Smooth muscle cell (in vitro differentiated cells): ENCODE measurements around the gene MAZ. TPM values are rescaled to one million over a fixed set of nuclear protein-coding genes. Genes with fewer than 3 reads are reported as not detected.
A peak's percentile ranks its signal among the peaks of the same experiment; 100 is the strongest.

Source experiments
- DNase-seq: peaks from one replicate; lab custom pipeline; 2025; ENCODE audit not compliant: unreplicated experiment; lab: John Stamatoyannopoulos, UW
- H2AFZ ChIP-seq: fragments of 200-600 bp; sonication (generic); 2 replicates; pipeline ENCODE4 v1.6.0; 2016; ENCODE audit warnings: antibody characterized with exemption, low read depth, mild to moderate bottlenecking
- H3F3A ChIP-seq: fragments of 200-600 bp; sonication (generic); 2 replicates; pipeline ENCODE4 v1.6.0; 2017; ENCODE audit warnings: antibody characterized with exemption, low read depth
- H3K27ac ChIP-seq: fragments of 200-600 bp; sonication (generic); 2 replicates; pipeline ENCODE4 v1.5.1; 2016; ENCODE audit warnings: low read depth, mild to moderate bottlenecking
- H3K27me3 ChIP-seq: fragments of 200-600 bp; sonication (generic); 2 replicates; pipeline ENCODE4 v1.6.1; 2016; ENCODE audit warnings: low read depth, mild to moderate bottlenecking
- H3K36me3 ChIP-seq: fragments of 200-600 bp; sonication (generic); 2 replicates; pipeline ENCODE4 v1.5.1; 2016; ENCODE audit warnings: low read depth
- H3K4me1 ChIP-seq: fragments of 200-600 bp; sonication (generic); 2 replicates; pipeline ENCODE4 v1.5.1; 2016; ENCODE audit warnings: low read depth
- H3K4me2 ChIP-seq: fragments of 200-600 bp; sonication (generic); 2 replicates; pipeline ENCODE4 v1.6.0; 2016; ENCODE audit warnings: mild to moderate bottlenecking
- H3K4me3 ChIP-seq: fragments of 200-600 bp; sonication (generic); 2 replicates; pipeline ENCODE4 v1.5.1; 2016; ENCODE audit warnings: mild to moderate bottlenecking
- H3K79me2 ChIP-seq: fragments of 200-600 bp; sonication (generic); 2 replicates; pipeline ENCODE4 v1.6.0; 2016; ENCODE audit warnings: low read depth, mild to moderate bottlenecking
- H3K9ac ChIP-seq: fragments of 200-600 bp; sonication (generic); 2 replicates; pipeline ENCODE4 v1.6.0; 2016; ENCODE audit warnings: low read depth
- H3K9me3 ChIP-seq: fragments of 200-600 bp; sonication (generic); replicated peaks from 2 replicates; pipeline ENCODE4 v1.5.1; 2016; ENCODE audit warnings: low read depth
- H4K20me1 ChIP-seq: fragments of 200-600 bp; sonication (generic); 2 replicates; pipeline ENCODE4 v1.6.0; 2016; ENCODE audit warnings: low read depth
- CTCF ChIP-seq: fragments of 200-600 bp; sonication (generic); IDR thresholded peaks from 2 replicates; pipeline ENCODE4 v1.5.1; 2017; ENCODE audit warnings: borderline replicate concordance, mild to moderate bottlenecking, antibody characterized with exemption; ENCODE audit not compliant: insufficient read depth, poor library complexity, severe bottlenecking
- WGBS: methylation state at CpG from one replicate; pipeline ENCODE4 v1.1.7; 2016; ENCODE audit warnings: low lambda C conversion rate; 5-methylcytosine and 5-hydroxymethylcytosine counted together
- polyA plus RNA-seq: library from polyadenylated mRNA; unstranded; fragments of >200 nt; fragmentation: Nextera tagmentation; extraction: Ambion mirVana; gene quantifications from 2 replicates; pipeline ENCODE4 v1.2.1, GENCODE V29; 2016
- total RNA-seq: library from RNA; depleted of rRNA; stranded (reverse); fragments of >200 nt; gene quantifications from 2 replicates; pipeline ENCODE4 v1.2.3, GENCODE V29; 2014

MAZ gene
- total and polyA plus RNA-seq, 2 experiments from 2014 or later: 77.2 to 229 TPM

GRCh38 chr16:29814592-29814991, 8.3 kb downstream of the MAZ start:
- Histone ChIP-seq H3K4me2 (peak overlapping the region; percentile 90), H3K36me3 (no peaks in the 10 kb centered on the region), H3K4me1 (peaks cover 41% of the 10 kb centered on the region), H3F3A (peaks cover 23% of the 10 kb centered on the region), H3K79me2 (peaks cover 43% of the 10 kb centered on the region), H2AFZ (no peak overlapping the region), H3K27ac (no peak overlapping the region), H3K4me3 (no peak overlapping the region), H3K9me3 (no peaks in the 10 kb centered on the region), H3K27me3 (no peaks in the 10 kb centered on the region), H4K20me1 (peaks cover 11% of the 10 kb centered on the region), H3K9ac (no peak overlapping the region)
- no peak for TF ChIP-seq CTCF
- DNase-seq: no peak
- 91% methylated on average over 4 of the region's 5 CpGs for WGBS

GRCh38 chr16:29815032-29815721, 8.8 kb downstream of the MAZ start:
- TF ChIP-seq CTCF: no peak
- no peaks in the 10 kb centered on the region for H3K9me3 ChIP-seq
- H3K27ac ChIP-seq: peak overlapping the region; percentile 78
- peaks cover 7% of the 10 kb centered on the region for H4K20me1 ChIP-seq
- peak overlapping the region; percentile 52 for H3K9ac ChIP-seq
- H3K79me2 ChIP-seq: peaks cover 40% of the 10 kb centered on the region
- H3K36me3 ChIP-seq: no peaks in the 10 kb centered on the region
- H3K4me1 ChIP-seq: peaks cover 38% of the 10 kb centered on the region
- peak overlapping the region; percentile 54 for H2AFZ ChIP-seq
- no peak for DNase-seq
- peak overlapping the region; percentile 90 for H3K4me2 ChIP-seq
- peaks cover 24% of the 10 kb centered on the region for H3F3A ChIP-seq
- WGBS: 9% methylated on average over 38 of the region's 39 CpGs
- peak overlapping the region; percentile 74 for H3K4me3 ChIP-seq
- H3K27me3 ChIP-seq: no peaks in the 10 kb centered on the region

- Histone ChIP-seq H4K20me1 (no peaks in the 10 kb centered on the region), H3K4me2 (peak within 1 kb of the TSS; percentile 90), H3K4me1 (peaks cover 29% of the 10 kb centered on the region), H3K36me3 (no peaks in the 10 kb centered on the region), H3K9ac (peak within 1 kb of the TSS; percentile 56), H3F3A (peaks cover 17% of the 10 kb centered on the region), H2AFZ (peak within 1 kb of the TSS; percentile 60), H3K4me3 (peak within 1 kb of the TSS; percentile 74), H3K27ac (peak within 1 kb of the TSS; percentile 78), H3K9me3 (no peaks in the 10 kb centered on the region), H3K27me3 (no peaks in the 10 kb centered on the region), H3K79me2 (peaks cover 49% of the 10 kb centered on the region)
- peak; percentile 96 for DNase-seq
- peak; percentile 80 for TF ChIP-seq CTCF
- 1% methylated on average over 68 of the region's 70 CpGs for WGBS
Measured at GRCh38 chr16:29815793-29816693, 9.7 kb downstream of the MAZ start, which contains the start of gene PAGR1. PAGR1 (plus strand) TSS chr16:29816152; CDS start chr16:29816526, 374 bp downstream.
